Esophagus squamous epithelium (tissue), 5 donors: ENCODE data around the gene RETREG2. TPM values are rescaled to one million over a fixed set of nuclear protein-coding genes. Genes with fewer than 3 reads are reported as not detected.

Source experiments
- DNase-seq: peaks from one replicate; lab custom pipeline; 2025; lab: John Stamatoyannopoulos, UW
- H3K27ac ChIP-seq, 4 donors: fragments of 200-600 bp; sonication (generic); one replicate each; pipeline ENCODE4 v1.5.1; 2016 to 2019; ENCODE audit warnings: mild to moderate bottlenecking in 1 of 4
- H3K27me3 ChIP-seq, 4 donors: fragments of 200-600 bp; sonication (generic); 1 replicate in 3 of 4; 2 replicates in 1 of 4; pipeline versions ENCODE4 v1.5.1 to v1.6.0; 2017 to 2021; ENCODE audit warnings: antibody characterized with exemption in 1 of 4
- H3K36me3 ChIP-seq, 3 donors: fragments of 200-600 bp; sonication (generic); one replicate each; pipeline ENCODE4 v1.5.1; 2016 to 2019
- H3K4me1 ChIP-seq, 3 donors: fragments of 200-600 bp; sonication (generic); one replicate each; pipeline ENCODE4 v1.5.1; 2017 to 2019
- H3K4me3 ChIP-seq, 4 donors: fragments of 200-600 bp; sonication (generic); 1 replicate in 3 of 4; 2 replicates in 1 of 4; pipeline ENCODE4 v1.5.1; 2016 to 2019; ENCODE audit warnings: mild to moderate bottlenecking in 2 of 4, moderate library complexity in 1 of 4
- H3K9me3 ChIP-seq, 3 donors: fragments of 200-600 bp; sonication (generic); one replicate each; pipeline ENCODE4 v1.5.1; 2016 to 2019
- CTCF ChIP-seq, 6 experiments: fragments of 450-650 bp in 4 of 6; fragments of 200-600 bp in 2 of 6; sonication (generic) in 2 of 6; IDR thresholded peaks; one replicate each; pipeline ENCODE4 v1.5.1; 2016 to 2019; ENCODE audit warnings: antibody characterized with exemption in 6 of 6, mild to moderate bottlenecking in 4 of 6, moderate library complexity in 4 of 6
- POLR2A ChIP-seq, 4 donors: fragments of 450-650 bp; IDR thresholded peaks; one replicate each; pipeline ENCODE4 v1.6.1; 2017; ENCODE audit warnings: antibody characterized with exemption in 4 of 4, mild to moderate bottlenecking in 4 of 4, moderate library complexity in 3 of 4
- WGBS, 2 donors: methylation state at CpG; one replicate each; pipeline ENCODE4 v1.1.5; 2018; 5-methylcytosine and 5-hydroxymethylcytosine counted together
- intact Hi-C: fragments of 100-400 bp; cut with DNase I; formaldehyde crosslinking; loops from one replicate; pipeline ENCODE4 v1.15.0; 2022
- total RNA-seq, 4 donors: library from RNA; depleted of rRNA; stranded (reverse); fragments of >200 nt; gene quantifications; one replicate each; pipeline ENCODE4 v1.1.0, GENCODE V29; 2016
- donor health status: DM: yes; HTN: yes; CAD: no.

RETREG2 gene
- total RNA-seq, 4 donors from 2014 or later: 31.0 to 58.7 (median 41.8) TPM

- WGBS, 2 donors: 90 to 92% methylated on average over 8 of the region's 8 CpGs
- H3K4me1 ChIP-seq: peaks cover 4 to 17% (median 5%) of the 10 kb centered on the region in 3 donors
- H3K36me3 ChIP-seq: peaks cover 0 to 51% (median 0%) of the 10 kb centered on the region in 3 donors
- H3K27me3 ChIP-seq: no peaks in the 10 kb centered on the region
- no peak for TF ChIP-seq POLR2A (IDR thresholded peaks at IDR 0.05)
- no peak for TF ChIP-seq CTCF (IDR thresholded peaks at IDR 0.05)
- H3K27ac ChIP-seq: no peak overlapping the region
- intact Hi-C loops: no loop called here
- H3K4me3 ChIP-seq: no peak overlapping the region
- H3K9me3 ChIP-seq: no peaks in the 10 kb centered on the region
- no peak for DNase-seq
Observed at GRCh38 chr2:219157396-219157795, 20.7 kb upstream of the RETREG2 start.

- Histone ChIP-seq H3K27ac (no peak overlapping the region), H3K4me1 (peaks cover 4 to 17% (median 5%) of the 10 kb centered on the region in 3 donors), H3K4me3 (no peak overlapping the region), H3K36me3 (peaks cover 0 to 45% (median 0%) of the 10 kb centered on the region in 3 donors), H3K27me3 (no peaks in the 10 kb centered on the region), H3K9me3 (no peaks in the 10 kb centered on the region)
- intact Hi-C loops: no loop called here
- 93 to 95% methylated on average over 3 to 4 of the region's 4 CpGs for WGBS, 2 donors
- TF ChIP-seq POLR2A (IDR thresholded peaks at IDR 0.05) (no peak), CTCF (IDR thresholded peaks at IDR 0.05) (no peak)
- no peak for DNase-seq
Observed at GRCh38 chr2:219158025-219158424, 20.1 kb upstream of the RETREG2 start.

GRCh38 chr2:219158586-219158985, 19.5 kb upstream of the RETREG2 start:
- Histone ChIP-seq H3K4me1 (peaks cover 4 to 17% (median 5%) of the 10 kb centered on the region in 3 donors), H3K9me3 (no peaks in the 10 kb centered on the region), H3K36me3 (peaks cover 0 to 40% (median 0%) of the 10 kb centered on the region in 3 donors), H3K27me3 (no peaks in the 10 kb centered on the region), H3K4me3 (no peak overlapping the region), H3K27ac (no peak overlapping the region)
- WGBS, 2 donors: 77 to 89% methylated on average over 3 of the region's 3 CpGs
- intact Hi-C loops: no loop called here
- no peak for DNase-seq
- TF ChIP-seq CTCF (IDR thresholded peaks at IDR 0.05): no peak
- TF ChIP-seq POLR2A (IDR thresholded peaks at IDR 0.05): no peak

GRCh38 chr2:219159771-219160185, 18.3 kb upstream of the RETREG2 start:
- 8 to 15% methylated on average over 18 of the region's 18 CpGs for WGBS, 2 donors
- TF ChIP-seq POLR2A (IDR thresholded peaks at IDR 0.05) (no peak), CTCF (IDR thresholded peaks at IDR 0.05) (no peak)
- H3K4me3 ChIP-seq: peak overlapping the region; percentile 59 to 88 (median 84)
- DNase-seq: no peak
- intact Hi-C loops: loop anchor here (5.0 to 10.0 kb wide), 2 partner anchors 55 to 138 kb away; partner anchors contain the start of gene ABCB6
- H3K36me3 ChIP-seq: peaks cover 0 to 30% (median 0%) of the 10 kb centered on the region in 3 donors
- peaks cover 4 to 17% (median 5%) of the 10 kb centered on the region in 3 donors for H3K4me1 ChIP-seq
- H3K27me3 ChIP-seq: no peaks in the 10 kb centered on the region
- H3K27ac ChIP-seq: peak overlapping the region; percentile 87 to 98 (median 97)
- no peaks in the 10 kb centered on the region for H3K9me3 ChIP-seq

- Histone ChIP-seq H3K9me3 (no peaks in the 10 kb centered on the region), H3K4me1 (peaks cover 4 to 17% (median 5%) of the 10 kb centered on the region in 3 donors), H3K27me3 (no peaks in the 10 kb centered on the region), H3K36me3 (peaks cover 0 to 28% (median 0%) of the 10 kb centered on the region in 3 donors), H3K4me3 (peak within 1 kb of the TSS; percentile 59 to 88 (median 84)), H3K27ac (peak within 1 kb of the TSS; percentile 87 to 98 (median 97))
- intact Hi-C loops: loop anchor here (5.0 to 10.0 kb wide), 2 partner anchors 54 to 137 kb away; partner anchors contain the start of gene ABCB6
- TF ChIP-seq CTCF (IDR thresholded peaks at IDR 0.05) (peak; percentile 98 to 99 (median 98)), POLR2A (IDR thresholded peaks at IDR 0.05) (peak in 1 of 4 donors; percentile 64)
- DNase-seq: peak; percentile 77
- WGBS, 2 donors: 0% methylated on average over 6 to 10 of the region's 70 CpGs
Observed at GRCh38 chr2:219160186-219161017, 17.7 kb upstream of the RETREG2 start, which contains the start of gene NHEJ1. Gene NHEJ1 (minus strand): TSS chr2:219160815. CDS start chr2:219158362, 2,453 bp downstream.
